ENCODE measurements around the gene RPS6KL1.

GRCh38 chr14:74934476-74935359 is 11.7 kb upstream of the RPS6KL1 start:
- TF ChIP-seq NR2F2 (IDR thresholded peaks at IDR 0.05) (no peak), SP1 (IDR thresholded peaks at IDR 0.05) (no peak), CTCF (IDR thresholded peaks at IDR 0.05; ENCODE audit: low read depth, low read length, missing input control) (no peak), GABPA (IDR thresholded peaks at IDR 0.05 in 1 of 2, conservative IDR thresholded peaks at IDR 0.05 in 1 of 2) (no peak), TAF1 (conservative IDR thresholded peaks at IDR 0.05) (no peak), FOXA1 (IDR thresholded peaks at IDR 0.05) (no peak), ZBTB33 (IDR thresholded peaks at IDR 0.05) (no peak), MAX (IDR thresholded peaks at IDR 0.05) (no peak), EGR1 (IDR thresholded peaks at IDR 0.05; ENCODE audit: low read depth in 2 of 2) (no peak), RAD21 (IDR thresholded peaks at IDR 0.05) (no peak), RXRA (IDR thresholded peaks at IDR 0.05) (no peak), ATF3 (IDR thresholded peaks at IDR 0.05) (no peak), REST (IDR thresholded peaks at IDR 0.05) (no peak)
